Measurements from ENCODE around the gene BCL2L15.
A peak's percentile ranks its signal among the peaks of the same experiment; 100 is the strongest.

The BCL2L15 gene

GRCh38 chr1:113905435-113905861, 18.1 kb upstream of the BCL2L15 start:
- DNase-seq (ENCODE audit: low read depth): no peak

- DNase-seq (ENCODE audit: low read depth): peak; percentile 100
Observed at GRCh38 chr1:113904674-113905434, 17.5 kb upstream of the BCL2L15 start, which contains the start of the genes AP4B1 and DCLRE1B. Gene AP4B1, minus strand, starts transcription at chr1:113904799. Its CDS starts 82 bp downstream, at chr1:113904717. Gene DCLRE1B, plus strand, starts transcription at chr1:113905326. Its CDS starts 261 bp downstream, at chr1:113905587.

- DNase-seq (ENCODE audit: low read depth): no peak
Observed at GRCh38 chr1:113904293-113904673, 16.9 kb upstream of the BCL2L15 start.

- DNase-seq (ENCODE audit: low read depth): no peak
Observed at GRCh38 chr1:113903501-113904292, 16.3 kb upstream of the BCL2L15 start.

GRCh38 chr1:113901191-113901590, 13.8 kb upstream of the BCL2L15 start:
- no peak for DNase-seq (ENCODE audit: low read depth)

- DNase-seq (ENCODE audit: low read depth): no peak
Observed at GRCh38 chr1:113899111-113899510, 11.7 kb upstream of the BCL2L15 start.

- DNase-seq (ENCODE audit: low read depth): no peak
Observed at GRCh38 chr1:113898241-113898814, 10.9 kb upstream of the BCL2L15 start.

- DNase-seq (ENCODE audit: low read depth): no peak
Observed at GRCh38 chr1:113895961-113896360, 8.6 kb upstream of the BCL2L15 start.

- no peak for DNase-seq (ENCODE audit: low read depth)
Observed at GRCh38 chr1:113895098-113895497, 7.7 kb upstream of the BCL2L15 start.

- no peak for DNase-seq (ENCODE audit: low read depth)
Observed at GRCh38 chr1:113893267-113893666, 5.9 kb upstream of the BCL2L15 start.

GRCh38 chr1:113891631-113892220, 4.3 kb upstream of the BCL2L15 start:
- DNase-seq (ENCODE audit: low read depth): no peak

GRCh38 chr1:113890816-113891215, 3.4 kb upstream of the BCL2L15 start:
- no peak for DNase-seq (ENCODE audit: low read depth)

- no peak for DNase-seq (ENCODE audit: low read depth)
Observed at GRCh38 chr1:113886417-113887401, 672 bp downstream of the BCL2L15 start.

GRCh38 chr1:113881661-113882060, 5.7 kb downstream of the BCL2L15 start:
- no peak for DNase-seq (ENCODE audit: low read depth)

- no peak for DNase-seq (ENCODE audit: low read depth)
Observed at GRCh38 chr1:113879739-113880038, 7.7 kb downstream of the BCL2L15 start.

- no peak for DNase-seq (ENCODE audit: low read depth)
Observed at GRCh38 chr1:113876176-113876575, 11.2 kb downstream of the BCL2L15 start.

GRCh38 chr1:113875714-113876113, 11.7 kb downstream of the BCL2L15 start:
- DNase-seq (ENCODE audit: low read depth): no peak

GRCh38 chr1:113874012-113874879, 13.1 kb downstream of the BCL2L15 start:
- no peak for DNase-seq (ENCODE audit: low read depth)

GRCh38 chr1:113872219-113872935, 15.0 kb downstream of the BCL2L15 start:
- no peak for DNase-seq (ENCODE audit: low read depth)

Measured in non-pigmented ciliary epithelial cell (primary cell).